ENCODE results near the gene WIPI1.
A peak's percentile ranks its signal among the peaks of the same experiment; 100 is the strongest.

The WIPI1 gene

DNA sequence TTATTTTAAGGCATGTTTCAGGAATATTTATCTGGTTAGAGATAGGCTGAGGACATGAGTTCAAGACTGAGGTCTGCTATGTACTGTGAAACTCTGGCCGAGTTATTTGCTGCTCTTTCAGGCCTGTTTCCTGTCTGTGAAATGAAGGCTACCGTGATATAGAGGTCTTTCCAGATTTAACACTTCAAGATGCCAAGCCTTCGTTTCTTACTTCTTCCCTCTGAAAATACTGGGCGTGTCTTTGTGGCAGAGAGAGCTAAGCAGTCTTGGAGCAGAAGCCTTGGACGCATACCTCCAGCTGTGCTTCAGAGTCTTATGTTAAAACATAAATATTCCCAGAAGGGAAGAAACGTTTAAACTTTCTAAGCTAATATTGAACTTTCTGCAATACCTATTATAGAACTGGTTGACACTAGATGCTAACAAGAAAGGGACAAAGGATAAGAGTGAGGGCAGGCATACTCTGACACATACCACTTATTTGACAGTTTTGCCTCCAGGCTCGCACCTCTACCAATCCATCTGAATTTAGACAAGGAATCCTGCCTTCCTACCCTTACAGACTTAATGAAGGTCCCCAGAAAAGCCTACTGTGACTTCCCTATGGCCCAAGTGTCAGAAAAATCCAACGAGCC lies 17.5 kb downstream of the WIPI1 start:
- no peak for DNase-seq (ENCODE audit: extremely low read depth in 1 of 2, low read depth in 1 of 2)

- peak in 1 of 2 donors; percentile 29 for DNase-seq (ENCODE audit: extremely low read depth in 1 of 2, low read depth in 1 of 2)
Observed at GRCh38 chr17:68437979-68438822, 19.1 kb downstream of the WIPI1 start.

GRCh38 chr17:68435876-68436842 lies 21.1 kb downstream of the WIPI1 start:
- DNase-seq (ENCODE audit: extremely low read depth in 1 of 2, low read depth in 1 of 2): peak; percentile 54 to 73

GRCh38 chr17:68435361-68435760 lies 21.9 kb downstream of the WIPI1 start:
- DNase-seq (ENCODE audit: extremely low read depth in 1 of 2, low read depth in 1 of 2): no peak

DNA sequence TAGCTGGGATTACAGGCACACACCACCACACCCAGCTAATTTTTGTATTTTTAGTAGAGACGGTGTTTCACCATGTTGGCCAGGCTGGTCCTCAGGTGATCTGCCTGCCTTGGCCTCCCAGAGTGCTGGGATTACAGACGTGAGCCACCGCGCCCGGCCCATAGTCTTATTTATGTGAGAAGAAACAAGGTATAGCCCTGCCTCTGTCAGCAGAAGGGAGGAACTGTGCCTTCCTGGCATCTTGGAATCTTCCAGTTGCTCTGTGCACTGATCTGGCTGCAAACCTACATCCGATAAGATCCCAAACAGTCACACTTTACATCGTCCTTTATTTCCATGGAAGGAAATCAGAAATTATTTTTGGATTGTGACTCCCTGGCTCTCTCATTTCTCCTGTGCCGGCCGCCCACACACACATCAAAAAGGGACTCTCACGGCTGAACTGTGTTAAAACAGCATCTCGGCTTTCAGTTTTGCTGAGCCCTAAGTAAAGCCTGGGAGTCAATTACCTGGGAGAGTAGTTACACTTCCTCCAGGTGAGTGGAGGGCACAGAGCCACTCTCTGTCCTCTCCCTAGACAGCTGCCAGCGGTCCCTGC lies 23.3 kb downstream of the WIPI1 start:
- DNase-seq (ENCODE audit: extremely low read depth in 1 of 2, low read depth in 1 of 2): no peak

- no peak for DNase-seq (ENCODE audit: extremely low read depth in 1 of 2, low read depth in 1 of 2)
Observed at GRCh38 chr17:68433211-68433610, 24.1 kb downstream of the WIPI1 start.

DNA sequence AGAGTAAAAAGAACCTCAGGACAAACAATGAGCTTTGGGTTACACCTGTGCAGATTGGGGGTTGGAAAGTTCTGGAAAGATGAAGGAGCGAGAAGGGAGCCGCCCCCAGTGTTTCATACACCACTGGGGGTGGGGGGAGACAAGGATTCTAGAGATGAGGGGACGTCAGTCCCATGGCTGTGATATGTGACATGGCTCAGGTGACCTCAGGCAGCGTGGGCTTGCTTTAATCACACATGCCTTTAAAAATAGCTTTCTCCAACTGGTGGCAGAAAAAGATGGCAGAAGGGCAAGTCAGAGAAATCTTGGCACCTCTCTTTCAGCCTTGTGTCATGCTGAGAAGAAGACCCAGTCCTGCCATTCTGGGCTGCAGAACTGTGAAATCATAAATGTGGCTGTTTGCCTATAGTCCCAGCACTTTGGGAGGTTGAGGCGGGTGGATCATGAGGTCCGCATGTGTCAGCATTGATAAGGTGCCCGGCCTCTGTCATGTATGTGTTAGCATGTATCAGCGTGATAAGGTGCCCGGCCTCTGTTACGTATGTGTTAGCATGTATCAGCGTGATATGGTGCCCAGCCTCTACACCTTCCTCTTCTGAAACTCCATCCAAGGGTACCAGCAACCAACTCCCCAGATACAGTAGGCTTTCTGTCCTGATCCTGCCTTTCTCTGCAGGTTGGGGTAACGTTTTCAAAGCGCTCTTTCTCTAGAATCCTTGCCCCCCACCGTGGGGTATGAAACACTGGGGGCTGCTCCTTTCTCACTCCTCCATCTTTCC lies 25.0 kb downstream of the WIPI1 start:
- no peak for DNase-seq (ENCODE audit: extremely low read depth in 1 of 2, low read depth in 1 of 2)

DNA sequence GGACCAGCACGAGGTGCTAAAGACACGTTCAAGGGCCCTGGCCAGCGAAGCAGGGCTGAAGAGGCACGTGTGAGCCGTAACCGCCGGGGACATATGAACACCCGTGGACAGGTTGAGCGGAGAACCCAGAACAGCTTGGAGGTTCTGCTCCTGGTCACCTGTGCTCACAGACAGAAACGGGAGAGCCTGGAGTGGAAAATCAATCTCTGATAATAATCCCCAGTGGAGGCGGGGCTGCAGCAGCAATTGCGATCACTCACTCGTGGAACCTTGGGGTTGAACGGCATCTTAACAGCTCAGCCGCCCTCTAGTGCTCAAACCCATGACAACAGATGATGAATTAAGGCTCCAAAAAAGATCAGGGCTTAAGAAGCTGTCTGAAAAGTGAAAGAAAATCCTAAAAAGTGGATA lies 25.6 kb downstream of the WIPI1 start:
- DNase-seq (ENCODE audit: extremely low read depth in 1 of 2, low read depth in 1 of 2): no peak

DNA sequence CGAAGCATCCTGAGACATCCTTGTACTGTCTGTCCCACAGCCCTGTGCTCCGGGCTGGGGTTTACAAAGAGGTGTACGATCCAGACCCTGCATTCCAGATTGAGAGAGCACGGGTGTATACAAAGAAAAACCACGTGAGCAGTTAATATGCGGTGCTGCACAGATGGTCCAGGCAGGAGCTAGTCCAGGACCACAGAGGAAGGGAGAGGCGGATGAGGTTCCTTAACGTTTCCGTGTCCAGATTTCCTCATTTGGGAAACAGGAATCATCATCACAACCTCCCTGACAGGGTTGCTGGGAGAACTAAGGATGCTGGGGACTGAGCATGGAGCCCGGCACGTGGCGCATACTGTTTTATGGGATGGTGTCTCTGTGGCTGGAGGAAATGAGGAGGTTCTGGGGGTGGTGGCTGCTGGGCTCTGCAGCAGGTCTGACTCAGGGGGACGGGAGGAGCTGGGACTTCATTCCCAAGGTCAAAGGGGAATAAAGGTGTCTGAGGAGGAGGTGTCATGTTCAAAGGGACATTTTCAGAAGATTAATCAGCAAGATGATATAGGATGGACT lies 26.2 kb downstream of the WIPI1 start:
- no peak for DNase-seq (ENCODE audit: extremely low read depth in 1 of 2, low read depth in 1 of 2)

- DNase-seq (ENCODE audit: extremely low read depth in 1 of 2, low read depth in 1 of 2): no peak
Observed at GRCh38 chr17:68429881-68430280, 27.4 kb downstream of the WIPI1 start.

DNA sequence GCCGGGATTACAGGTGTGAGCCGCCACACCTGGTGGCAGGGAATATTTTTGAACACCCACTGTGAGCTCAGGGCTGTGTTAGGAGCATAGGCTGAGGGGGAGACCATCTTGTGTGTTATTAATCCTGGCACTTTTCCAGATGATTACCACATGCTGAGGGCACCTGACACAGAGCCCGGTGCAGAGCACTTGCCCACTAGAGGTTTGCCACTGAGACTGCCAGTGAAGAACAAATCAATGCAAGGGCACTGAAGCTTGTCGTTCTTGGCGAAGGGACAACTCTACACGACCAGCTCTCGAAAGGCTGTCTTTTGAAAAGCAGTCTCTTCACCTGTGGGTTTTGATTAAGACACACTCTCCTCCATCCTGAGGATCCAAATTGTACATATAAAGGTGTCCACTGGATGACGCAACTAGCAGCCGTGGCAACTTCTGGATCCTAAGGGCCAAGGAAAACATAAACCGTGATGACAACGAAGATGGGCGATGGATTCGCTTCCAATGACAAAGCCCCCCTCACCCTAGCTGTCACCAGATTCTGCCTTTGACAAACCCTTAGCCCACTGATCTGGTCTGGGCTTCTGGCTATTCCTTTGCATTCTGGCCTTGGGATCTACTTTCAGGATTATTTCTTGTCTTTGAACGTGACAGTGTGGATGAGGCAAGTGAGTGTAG lies 28.7 kb downstream of the WIPI1 start:
- no peak for DNase-seq (ENCODE audit: extremely low read depth in 1 of 2, low read depth in 1 of 2)

DNA sequence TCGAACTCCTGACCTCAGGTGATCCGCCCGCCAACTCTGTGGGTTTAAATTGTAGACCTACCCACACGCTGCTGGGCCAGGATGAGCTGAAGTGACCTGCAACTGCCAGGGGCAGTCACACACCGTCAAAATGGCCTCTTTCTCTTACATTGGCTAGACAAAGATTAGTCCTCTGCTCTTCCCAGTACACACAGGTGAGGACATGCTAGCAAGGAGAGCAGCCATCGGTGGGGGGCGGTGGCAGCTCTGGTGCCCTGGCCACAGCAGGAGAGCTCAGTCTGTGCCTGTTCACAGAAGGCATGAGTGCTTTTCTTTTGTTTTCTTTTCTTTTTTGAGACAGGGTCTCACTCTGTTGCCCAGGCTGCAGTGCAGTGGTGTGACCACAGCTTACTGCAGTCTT lies 29.7 kb downstream of the WIPI1 start:
- DNase-seq (ENCODE audit: extremely low read depth in 1 of 2, low read depth in 1 of 2): no peak

- no peak for DNase-seq (ENCODE audit: extremely low read depth in 1 of 2, low read depth in 1 of 2)
Observed at GRCh38 chr17:68425979-68426378, 31.3 kb downstream of the WIPI1 start.

DNA sequence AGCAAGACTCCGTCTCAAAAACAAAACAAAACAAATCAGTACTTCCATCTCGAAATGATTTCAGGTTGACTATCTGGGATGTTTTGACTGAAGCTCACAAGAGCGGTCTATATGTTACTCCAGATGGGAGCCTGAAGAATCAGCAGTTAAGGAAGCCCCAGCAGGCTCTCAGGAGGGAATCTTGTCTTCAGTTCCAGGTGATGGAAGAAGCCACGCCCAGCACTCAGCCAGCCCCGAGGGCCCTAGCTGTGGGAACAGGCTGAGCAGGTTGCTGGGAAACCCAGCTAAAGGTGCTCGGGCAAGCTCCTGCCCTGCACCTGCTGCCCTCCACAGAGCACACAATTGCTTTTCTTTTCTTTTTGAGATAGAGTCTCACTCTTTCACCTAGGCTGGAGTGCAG lies 32.4 kb downstream of the WIPI1 start:
- no peak for DNase-seq (ENCODE audit: extremely low read depth in 1 of 2, low read depth in 1 of 2)

DNA sequence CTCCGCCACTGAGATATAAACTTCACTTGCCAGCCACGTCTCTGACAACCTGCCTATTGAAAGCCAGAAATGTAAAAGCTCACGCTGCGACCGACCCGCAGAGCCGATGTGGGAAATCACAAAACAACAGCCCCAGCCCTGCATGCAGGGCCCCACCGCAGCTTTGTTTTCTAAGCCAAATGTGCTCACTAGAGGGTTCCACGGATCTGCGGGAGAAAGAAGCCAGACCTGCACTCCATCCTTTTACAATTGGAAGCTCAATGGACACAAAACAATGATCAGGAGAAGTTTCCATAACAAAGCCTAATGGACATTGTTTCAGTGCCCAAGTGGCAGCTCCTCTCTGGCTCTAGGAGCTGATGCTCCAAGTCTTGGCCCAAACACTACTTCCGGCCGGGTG lies 33.1 kb downstream of the WIPI1 start:
- DNase-seq (ENCODE audit: extremely low read depth in 1 of 2, low read depth in 1 of 2): no peak

- DNase-seq (ENCODE audit: extremely low read depth in 1 of 2, low read depth in 1 of 2): no peak
Observed at GRCh38 chr17:68423251-68423650, 34.0 kb downstream of the WIPI1 start.

- no peak for DNase-seq (ENCODE audit: extremely low read depth in 1 of 2, low read depth in 1 of 2)
Observed at GRCh38 chr17:68422821-68423220, 34.5 kb downstream of the WIPI1 start.

DNA sequence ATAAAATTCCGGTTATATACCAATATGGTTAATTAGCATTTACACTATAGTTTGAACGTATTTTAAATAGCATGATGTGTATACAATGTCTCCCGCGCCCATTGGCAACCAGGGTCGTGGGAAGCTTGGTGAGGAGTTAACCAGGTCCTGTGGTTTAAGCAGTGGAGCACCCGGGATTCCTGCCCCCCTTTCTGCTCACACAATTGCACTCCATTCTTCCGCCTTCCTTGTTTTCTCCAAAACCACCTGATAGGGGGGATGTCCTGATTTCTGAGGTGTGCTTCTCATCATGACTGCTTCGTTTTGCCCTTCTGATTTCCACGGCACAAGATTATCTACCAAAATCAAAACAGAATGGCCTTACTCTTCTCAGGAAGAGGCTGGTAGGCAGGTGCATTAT lies 35.8 kb downstream of the WIPI1 start:
- no peak for DNase-seq (ENCODE audit: extremely low read depth in 1 of 2, low read depth in 1 of 2)

GRCh38 chr17:68420065-68420464 lies 37.2 kb downstream of the WIPI1 start:
- DNase-seq (ENCODE audit: extremely low read depth in 1 of 2, low read depth in 1 of 2): no peak

Data from stimulated activated CD8-positive, alpha-beta memory T cell treated with anti-CD3 and anti-CD28 coated beads, Interleukin-7, amount 100 ng/mL, for 48 hours (primary cell).